ENCODE measurements around the gene LMF1.

The LMF1 gene

DNA sequence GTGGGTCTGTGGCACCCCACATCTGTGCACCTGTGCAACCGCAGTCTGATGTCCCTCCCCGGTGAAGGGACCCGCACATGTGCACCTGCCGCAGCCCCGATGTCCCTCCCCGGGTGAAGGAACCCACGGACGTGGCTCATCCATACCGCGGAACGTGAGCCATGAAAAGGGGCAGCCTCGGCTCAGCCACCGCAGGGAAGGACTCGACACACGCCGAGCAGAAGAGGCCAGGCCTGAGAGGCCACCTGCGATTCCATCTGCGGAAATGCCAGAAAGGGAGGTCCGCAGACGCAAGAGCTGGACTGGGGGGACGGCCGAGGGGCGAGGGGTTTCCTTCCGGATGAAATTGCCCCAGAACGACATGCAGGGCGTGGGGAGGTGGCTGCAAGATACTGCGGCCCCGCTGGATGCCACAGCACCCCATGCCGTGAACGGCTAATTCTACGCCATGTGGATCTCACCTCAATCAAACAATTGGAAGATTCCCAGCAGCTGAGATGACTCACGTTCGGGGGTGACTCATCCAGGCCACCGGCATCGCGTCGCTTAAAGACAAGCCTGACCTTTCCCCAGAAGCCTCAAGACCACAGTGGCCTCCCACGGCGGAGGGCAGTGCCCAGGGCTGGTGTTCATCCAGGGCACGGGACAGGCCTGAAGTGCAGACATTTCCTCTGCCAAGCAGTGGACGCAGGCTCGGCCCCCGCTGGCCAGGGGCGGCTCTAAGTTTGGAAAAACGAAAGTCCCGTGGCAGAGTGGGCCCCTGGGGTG is 31.8 kb upstream of the LMF1 start:
- peak; percentile 78 for DNase-seq

DNA sequence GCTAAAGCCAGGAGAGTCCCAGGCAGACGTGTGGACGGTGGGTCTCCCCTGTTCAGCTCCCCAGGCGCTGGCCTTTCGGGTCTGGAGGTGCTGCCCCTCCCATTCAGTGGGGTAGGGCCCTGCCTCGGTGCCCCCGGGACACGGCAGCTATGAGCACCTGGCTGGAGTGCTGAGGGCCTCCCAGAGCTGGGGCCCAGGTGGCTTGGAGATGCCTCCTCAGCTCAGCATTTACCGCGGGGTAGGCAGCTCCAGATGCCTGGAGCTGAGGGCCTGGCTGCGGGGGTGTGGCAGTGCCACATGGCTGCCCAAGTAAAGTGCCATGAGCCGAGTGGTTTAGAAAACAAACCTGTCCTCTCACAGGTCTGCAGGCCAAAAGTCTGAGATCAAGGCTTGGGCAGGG is 30.3 kb upstream of the LMF1 start:
- no peak for DNase-seq

DNA sequence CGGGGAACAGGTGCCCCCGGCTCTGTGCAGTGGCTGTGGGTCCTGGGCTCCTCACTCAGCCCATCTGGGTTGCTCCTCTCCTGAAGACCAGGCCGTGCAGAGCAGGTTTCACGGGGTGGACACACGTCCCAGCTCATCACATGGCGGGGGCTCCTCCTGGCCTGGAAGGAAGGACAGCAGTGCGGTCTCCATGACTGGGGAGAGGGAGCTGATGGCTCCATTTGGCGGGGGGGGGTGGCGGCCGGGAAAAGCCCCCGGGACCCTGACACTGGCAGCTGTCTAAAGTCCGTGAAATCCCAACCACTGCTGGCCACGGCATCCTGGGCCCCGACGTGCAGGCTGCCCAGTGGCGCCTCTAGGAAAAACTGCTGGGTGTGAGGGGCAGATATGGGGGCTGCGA is 29.8 kb upstream of the LMF1 start:
- DNase-seq = no peak

DNA sequence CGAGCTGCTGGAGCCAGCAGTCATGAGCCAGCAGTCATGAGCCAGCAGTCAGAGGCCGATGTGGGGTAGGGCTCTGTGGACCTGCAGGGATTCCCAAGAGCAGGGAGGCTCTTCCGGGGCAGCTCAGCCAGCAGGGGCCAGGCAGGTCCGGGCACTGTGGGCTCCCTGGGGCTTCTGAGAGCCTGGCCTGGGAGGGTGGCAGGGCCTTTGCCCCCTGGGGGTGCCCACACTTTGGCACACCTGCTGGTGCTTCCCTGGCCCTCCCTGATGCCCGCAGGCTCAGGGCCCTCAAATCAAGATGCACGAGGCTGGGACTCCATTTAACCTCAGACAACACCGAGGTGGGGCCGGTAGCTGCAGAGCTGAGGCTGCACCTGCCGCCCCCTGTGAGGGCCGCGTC is 28.9 kb upstream of the LMF1 start:
- DNase-seq = no peak

DNA sequence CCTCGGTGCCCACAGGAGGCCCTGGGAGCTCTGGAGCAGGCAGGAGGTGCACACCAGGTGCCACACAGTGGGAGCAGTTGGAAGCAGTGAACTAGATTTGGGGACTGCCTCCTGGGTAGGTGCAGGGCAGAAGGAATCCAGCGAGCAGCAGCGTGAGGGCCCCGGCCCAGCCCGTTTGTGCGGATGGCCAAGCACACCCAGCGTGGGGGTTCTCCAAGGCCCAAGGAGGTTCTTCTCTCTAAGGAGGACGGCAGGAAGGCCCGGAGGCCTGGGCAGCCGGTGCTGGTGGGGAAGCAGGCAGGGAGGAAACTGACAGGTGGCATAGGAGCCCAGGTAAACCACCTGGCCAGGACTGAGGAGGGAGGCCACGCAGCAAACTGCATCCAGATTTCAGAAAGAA is 27.8 kb upstream of the LMF1 start:
- DNase-seq = no peak

DNA sequence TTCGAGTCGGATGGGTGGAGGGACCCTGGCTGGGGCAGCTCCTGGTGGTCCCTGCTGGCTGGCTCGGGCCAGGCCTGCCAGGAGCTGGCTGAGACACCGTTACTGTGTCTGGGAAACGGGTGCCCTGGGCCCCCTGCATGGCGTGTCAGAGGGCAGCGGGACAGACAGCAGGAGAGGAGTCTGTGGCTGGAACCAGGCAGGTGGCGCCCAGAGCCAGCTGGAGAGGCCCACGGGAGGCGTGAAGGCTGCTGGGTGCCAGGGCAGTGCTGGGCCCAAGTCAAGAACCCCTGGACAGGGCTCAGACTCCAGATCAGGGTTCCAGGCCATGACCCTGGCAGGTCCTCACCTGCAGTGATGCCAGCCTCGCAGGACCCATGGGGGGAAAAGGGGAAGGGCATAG is 27.4 kb upstream of the LMF1 start:
- no peak for DNase-seq

DNA sequence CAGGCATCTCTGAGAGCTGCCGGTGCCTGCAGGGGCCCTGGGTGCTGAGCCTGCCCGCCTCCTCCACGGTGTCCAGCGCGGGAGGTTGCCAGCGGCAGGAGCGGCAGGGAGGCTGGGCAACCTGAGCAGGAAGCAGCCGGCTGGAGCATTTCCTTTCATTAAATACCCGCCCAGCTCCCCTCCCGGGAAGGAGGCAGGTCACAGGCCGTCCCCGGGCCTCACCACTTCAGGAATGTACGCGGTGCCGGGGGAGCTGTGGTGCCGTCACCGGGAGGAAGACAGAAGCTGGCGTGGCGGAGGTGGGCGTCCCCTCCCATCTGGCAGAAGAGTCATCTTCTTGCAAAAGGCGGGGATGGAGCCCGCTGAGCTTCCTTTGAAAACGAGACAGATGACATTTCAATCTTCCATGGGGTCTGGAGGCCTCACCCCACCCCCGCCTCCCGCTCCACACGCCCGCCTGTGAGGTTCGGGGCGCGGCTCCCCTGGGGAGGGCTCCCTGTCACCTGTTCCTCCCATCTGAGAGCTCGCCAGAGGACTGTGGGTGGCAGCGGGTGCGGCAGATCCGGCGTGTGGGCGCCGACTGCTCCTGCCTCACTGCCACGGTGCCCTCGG is 26.8 kb upstream of the LMF1 start:
- peak; percentile 68 for DNase-seq

DNA sequence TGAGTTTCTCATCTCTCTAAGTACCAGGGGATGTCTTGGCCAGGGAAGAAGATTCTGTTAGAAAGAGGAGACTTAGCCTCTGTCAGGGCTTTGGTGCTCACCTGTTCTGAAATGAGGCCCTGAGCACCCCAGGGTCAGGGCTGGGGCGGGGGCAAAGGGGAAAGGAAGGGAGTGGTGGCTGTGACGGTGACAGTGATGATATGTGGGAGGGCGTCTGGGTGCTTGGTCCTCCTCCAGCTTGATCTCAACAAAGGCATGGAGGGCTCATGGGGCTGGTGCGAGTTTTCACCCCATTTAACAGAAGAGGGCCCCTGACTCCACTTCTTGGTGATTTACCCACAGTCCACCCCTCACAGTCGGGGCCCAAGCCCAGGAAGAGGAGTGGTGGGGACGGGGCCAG is 25.9 kb upstream of the LMF1 start:
- no peak for DNase-seq

DNA sequence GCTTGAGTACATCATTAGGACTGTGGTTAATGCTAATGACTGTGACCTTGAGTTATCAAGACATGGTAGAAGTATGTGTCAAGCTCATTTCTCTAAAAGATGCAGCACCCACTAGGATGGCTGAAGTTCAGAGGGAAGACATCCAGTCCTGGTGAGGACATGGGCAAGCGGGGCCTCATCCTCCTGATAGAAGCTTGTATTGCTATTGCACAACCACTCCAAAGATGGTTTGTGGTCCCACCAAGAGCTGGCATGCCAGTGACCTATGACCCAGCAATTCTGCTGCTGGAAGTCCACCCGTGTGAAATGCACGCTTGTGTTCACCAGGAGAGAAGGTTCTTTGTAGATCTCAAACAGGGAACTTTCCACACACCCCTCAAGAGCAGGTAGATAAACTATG is 25.0 kb upstream of the LMF1 start:
- no peak for DNase-seq

DNA sequence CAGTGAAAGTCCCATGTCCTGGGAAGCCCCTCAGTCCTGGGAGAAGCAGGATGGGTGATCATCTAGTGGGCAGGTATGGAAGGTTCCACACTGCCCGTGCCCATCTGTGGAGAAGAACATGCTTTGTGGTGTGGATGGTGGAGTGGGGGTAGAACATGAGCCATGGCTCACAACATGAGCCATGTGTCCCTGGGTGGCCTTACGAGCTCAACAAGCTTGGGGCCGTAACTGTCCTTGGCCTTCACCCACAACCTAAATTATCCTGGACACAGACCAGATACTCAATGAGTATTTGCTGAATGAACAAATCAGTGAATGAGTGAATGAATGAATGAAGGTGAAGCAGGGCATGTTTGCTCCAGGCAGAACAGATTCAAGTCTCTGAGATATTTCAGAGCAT is 24.3 kb upstream of the LMF1 start:
- DNase-seq = no peak

DNA sequence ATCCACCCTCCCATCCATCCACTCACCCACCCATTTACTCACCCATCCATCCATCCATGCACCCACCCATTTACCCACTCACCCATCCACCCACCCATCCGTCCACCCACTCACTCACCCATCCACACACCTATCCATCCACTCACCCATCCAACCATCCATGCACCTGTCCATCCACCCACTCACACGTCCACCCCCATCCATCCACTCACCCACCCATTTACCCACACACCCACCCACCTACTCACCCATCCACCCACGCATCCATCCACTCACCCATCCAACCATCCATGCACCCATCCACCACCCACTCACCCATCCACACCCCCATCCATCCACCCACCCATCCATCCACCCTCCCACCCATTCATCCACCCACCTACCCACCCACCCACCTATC is 22.9 kb upstream of the LMF1 start:
- DNase-seq = no peak

DNA sequence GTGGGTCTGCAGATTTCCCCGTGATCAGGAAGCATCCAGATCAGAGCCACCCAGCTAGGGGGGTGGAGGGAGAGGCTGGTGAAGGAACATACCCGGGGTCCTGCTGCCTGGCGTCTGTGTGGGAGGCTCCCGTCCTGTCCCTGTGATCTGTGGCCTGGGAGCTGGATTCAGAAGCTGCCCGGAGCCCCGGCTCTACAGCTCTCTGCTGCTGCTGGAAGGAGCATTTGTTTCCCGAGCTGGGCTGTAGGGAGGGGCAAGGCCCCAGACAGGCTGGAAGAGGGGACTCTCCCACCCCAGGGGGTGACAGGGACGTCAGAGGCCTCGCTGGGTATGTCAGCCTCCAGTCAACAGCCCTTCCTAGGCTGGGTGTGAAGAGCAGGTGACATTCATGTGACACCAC is 21.0 kb upstream of the LMF1 start:
- no peak for DNase-seq

DNA sequence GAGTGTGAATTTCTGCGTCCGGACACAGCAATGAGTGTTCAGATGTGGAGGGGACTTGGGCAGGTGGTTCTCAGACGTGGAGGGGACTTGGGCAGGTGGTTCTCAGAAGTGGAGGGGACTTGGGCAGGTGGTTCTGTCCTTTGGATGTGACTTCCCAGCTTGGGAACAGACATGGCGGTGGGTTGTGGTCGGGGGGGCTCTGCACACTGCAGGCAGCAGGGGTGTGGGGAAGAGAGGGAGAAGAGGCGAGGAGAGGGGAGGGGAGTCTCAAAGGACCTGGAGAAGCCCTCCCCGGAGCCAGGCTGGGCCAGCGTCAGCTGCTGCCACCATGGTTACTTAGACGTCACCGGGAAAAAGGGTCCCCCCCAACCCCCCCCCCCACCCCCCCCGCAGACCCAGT is 20.6 kb upstream of the LMF1 start:
- DNase-seq = no peak

DNA sequence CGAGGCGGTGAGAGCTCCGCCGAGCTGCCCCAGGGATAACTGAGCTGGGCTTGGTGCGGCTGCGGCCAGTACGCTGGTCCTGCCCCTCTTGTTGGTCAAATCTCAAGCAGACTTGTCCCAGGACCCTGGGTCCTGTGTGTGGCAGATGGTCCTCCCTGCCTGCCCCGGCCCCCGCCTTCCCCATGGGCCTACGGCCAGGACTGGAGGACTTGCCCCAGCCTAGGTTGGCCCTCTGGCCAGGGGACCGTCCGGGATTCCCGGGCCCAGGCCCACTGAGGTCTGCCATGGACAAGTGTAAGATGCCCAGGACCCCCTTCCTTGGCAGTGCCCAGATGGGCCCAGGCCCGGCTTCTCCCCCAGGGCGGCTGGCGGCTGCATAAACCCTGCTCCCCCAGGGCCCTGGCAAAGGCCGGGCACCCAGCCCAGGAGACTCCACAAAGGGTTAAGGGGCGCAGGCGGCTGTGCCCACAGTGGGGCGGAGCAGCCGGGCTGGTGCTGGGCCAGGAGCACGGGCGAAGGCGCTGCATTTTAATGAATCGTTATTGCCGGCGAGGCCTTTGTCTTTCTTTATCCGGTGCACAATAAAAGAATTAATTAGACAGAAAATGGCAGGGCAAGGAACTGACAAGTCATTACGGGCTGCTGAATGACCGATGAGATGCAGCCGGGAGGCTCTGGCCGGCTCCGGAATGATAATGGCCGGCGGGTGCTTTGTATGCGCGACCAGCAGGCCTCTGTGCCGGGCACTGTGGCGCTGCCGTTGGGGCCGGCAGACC is 19.9 kb upstream of the LMF1 start:
- no peak for DNase-seq

DNA sequence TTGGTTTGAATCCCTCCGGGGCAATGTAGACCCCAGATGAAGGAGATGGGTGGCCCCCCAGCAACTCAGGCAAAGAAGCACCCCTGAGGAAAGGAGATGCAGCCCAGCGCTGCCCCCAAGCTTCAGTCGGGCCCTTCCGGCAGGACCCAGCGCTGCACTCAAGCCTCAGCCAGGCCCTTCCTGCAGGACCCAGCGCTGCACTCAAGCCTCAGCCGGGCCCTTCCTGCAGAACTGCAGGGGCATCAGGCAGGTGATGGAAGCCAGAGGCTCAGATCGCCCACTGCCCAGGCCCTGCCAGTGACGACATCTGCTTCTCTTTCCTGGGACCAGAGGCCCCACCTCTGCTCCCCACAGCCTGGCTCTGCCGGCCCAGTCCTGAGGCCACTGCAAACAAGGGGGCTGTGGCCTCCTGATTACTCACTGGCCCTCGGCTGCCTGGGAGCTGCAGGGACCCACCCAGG is 18.6 kb upstream of the LMF1 start:
- no peak for DNase-seq

DNA sequence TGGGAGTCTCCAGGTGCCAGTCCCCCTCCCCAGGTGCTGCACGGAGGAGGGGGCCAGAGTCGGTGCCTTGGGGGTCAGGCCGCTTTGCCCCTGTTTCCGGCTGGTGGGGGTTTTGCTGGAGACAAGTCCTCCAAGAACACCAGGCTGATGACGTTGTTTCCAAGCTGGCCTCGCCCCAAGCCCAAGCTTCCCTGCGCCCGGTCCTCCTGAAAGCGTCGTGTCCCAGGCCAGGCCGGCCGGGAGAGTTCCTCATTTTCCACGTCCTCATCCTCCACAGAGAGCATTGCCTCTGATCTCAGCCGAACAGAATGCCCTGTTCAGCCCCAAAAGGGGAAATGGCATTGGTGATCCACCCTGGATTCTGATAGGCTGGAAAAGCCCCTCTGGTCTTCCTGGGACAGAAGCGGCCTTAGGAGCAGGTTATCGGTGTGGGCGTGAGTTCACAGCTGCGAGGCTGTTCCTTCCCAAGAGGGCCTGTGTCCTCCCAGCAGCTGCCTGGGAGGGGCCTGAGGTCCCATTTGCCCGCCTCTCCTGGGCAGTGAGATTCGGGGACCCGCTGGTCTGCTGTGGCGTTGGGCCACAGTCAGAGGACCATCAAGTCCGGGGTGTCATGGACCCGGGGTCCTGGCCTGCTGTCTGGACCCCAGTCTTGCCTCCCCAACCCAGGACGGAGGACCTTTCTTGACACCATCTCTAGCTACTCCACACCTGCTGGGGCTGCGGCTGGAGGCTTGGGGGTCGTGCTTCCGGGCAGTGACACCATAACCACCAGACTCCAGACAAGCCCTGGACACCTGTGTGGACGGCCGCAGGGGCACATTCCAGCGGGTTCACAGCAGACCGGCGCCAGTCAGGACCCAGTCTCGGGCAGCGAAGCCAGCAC is 17.9 kb upstream of the LMF1 start:
- DNase-seq = no peak

DNA sequence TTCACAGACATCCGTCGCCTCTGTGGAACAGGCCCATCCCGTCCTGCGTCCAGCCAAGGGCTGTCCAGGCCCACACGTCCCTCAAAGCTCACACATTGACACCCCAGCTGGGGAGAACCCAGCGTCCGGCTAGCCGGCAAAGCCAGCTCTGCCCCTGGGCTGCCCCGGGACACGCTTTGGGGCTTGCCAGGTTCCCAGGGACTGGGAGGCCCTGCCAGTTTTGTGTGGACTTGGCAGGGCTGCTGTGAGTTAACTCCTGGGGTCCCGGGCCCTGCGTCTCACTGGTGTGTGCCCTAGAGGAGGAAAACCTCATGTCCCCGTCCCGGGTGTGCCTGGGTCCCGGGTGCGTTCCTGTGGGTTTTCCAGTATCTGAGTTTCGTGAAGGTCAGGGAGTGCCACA is 17.1 kb upstream of the LMF1 start:
- DNase-seq = no peak

DNA sequence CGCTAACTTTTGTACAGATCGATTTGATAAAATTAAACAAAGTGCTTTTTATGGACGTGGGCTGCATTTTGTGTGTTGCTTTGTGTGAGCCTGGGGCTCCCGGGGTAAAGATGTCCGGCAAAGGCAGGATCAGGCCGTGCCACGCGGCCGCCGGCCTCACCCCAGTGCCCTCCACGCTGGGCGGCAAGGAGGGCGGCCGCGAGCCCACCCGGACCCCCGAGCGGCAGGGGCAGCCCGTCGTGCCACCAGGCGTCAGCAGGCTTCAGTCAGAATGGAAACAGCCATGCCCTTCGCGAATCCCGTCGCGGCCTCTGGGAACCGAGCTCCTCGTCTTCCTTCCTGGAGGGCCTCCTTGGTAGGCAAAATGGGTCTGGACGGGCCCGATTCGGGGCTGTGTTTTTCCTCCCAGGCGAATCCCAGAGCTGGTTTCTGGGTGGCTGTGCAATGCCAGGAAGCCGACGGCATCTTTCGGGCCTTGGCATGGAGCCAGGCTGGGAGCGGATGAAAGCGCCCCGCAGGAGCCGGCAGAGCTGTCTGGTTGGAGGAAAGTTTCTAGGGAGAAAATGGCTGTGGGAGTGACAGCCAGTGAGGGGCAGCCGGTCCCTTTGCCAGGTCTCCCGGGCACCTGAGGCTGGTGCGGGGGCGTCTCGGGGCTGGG is 16.3 kb upstream of the LMF1 start:
- no peak for DNase-seq

DNA sequence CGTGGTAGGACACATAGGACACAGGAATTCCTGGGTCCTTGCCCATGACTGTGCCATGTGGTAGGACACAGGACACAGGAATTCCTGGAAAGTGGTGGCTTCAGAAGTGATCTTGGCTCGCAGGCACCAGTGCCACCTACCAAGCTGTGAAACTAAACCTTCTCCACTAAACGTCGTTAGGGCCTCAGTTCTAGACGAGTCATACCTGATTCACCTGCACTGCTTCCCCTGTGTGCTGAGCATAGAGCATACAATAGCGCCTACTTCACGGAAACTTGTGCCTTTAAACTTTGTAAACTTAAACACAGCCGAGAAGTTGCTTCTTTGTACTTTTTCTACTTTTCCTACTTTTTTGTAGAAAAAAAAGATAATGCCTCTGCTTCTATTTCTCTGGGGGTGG is 15.6 kb upstream of the LMF1 start:
- DNase-seq = no peak

DNA sequence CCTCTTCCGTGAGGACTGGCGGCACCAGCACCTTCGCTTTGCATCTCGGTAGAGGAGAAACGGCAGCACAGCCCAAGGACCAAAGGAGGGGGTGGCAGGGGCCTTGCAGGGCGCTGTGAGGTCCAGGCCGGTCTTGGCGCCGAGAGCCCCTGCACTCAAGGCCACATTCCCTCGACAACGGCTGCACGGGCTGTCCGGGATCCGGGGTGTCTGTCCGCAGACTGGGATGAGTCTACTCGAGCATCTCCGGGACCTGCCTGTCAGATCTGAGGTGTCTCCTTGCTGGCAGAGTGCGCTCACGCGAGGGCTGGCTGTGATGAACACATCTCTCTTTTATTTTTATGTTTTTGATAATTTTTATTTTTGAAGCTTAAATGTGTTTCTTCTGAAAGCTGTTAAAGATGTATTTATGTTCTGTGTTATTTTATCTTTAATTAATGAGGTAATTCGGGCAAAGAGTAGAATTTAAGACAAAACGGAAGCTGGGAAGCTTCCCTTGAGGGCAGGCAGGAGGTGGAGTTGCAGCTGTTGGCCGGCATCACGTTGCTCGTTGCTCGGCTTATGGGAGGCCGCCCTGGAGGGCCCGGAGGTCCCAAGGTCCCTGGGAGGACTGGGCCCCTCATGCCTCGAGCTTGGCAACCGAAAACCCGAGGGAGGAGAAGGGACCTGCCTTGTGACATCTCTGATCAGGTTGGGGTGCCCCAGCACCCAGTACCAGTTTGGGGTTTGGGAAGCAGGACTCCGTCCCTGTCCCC is 15.0 kb upstream of the LMF1 start:
- no peak for DNase-seq

DNA sequence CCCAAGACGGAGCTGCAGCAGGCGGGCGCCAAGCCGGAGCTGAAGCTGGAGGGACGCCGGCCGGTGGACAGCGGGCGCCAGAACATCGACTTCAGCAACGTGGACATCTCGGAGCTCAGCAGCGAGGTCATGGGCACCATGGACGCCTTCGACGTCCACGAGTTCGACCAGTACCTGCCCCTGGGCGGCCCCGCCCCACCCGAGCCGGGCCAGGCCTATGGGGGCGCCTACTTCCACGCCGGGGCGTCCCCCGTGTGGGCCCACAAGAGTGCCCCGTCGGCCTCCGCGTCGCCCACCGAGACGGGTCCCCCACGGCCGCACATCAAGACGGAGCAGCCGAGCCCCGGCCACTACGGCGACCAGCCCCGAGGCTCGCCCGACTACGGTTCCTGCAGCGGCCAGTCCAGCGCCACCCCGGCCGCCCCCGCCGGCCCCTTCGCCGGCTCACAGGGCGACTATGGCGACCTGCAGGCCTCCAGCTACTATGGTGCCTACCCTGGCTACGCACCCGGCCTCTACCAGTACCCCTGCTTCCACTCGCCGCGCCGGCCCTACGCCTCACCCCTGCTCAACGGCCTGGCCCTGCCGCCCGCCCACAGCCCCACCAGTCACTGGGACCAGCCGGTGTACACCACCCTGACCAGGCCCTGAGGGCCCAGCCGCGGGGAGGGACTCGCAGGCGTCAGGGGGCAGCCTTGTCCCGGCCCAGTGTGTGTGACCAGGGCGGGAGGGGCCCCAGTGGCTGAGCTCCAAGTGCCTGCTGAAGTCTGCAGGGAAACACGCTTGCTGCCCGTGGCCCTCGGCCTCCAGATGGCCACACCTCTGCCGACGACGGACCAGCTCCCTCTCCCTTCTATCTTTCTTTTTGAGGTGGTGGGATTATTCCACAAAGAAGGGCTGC is 14.2 kb upstream of the LMF1 start:
- DNase-seq = no peak
